HepG2 (cell line): ENCODE data around the gene MYO15A. TPM values are rescaled to one million over a fixed set of nuclear protein-coding genes. Genes with fewer than 3 reads are reported as not detected.

ENCODE experiments used
- ATAC-seq: fragments of 200-7000 bp; cut with Tn5 transposase; 3 replicates; pipeline ENCODE4 v1.9.1; 2020; ENCODE audit warnings: mild to moderate bottlenecking, moderate library complexity
- BruUV-seq: library from RNA; stranded (reverse); fragments of 400-500 nt; replicated peaks from 2 replicates; lab custom pipeline; 2021; lab: Mats Ljungman, UMichigan
- CTCF ChIA-PET: fragments of 300-600 bp; formaldehyde crosslinking; extraction: SDS; loops from one replicate; lab custom pipeline; 2021; ENCODE audit warnings: low total read pairs, inconsistent platforms, low intra/inter-chr PET ratio; lab: Yijun Ruan, JAX
- POLR2A ChIA-PET: fragments of 350-600 bp; sonication (Branson Sonifier 250); formaldehyde crosslinking; loops from one replicate; lab custom pipeline; 2020; ENCODE audit warnings: antibody characterized with exemption, inconsistent platforms; lab: Yijun Ruan, JAX
- DNase-seq: peaks from one replicate; pipeline ENCODE4 v3.0.0-alpha.2; 2015; ENCODE audit warnings: low spot score
- FAIRE-seq: peaks from 3 replicates; lab custom pipeline; 2011; peaks lifted over from hg19 to GRCh38; lab: Jason Lieb, UNC
- H2AFZ ChIP-seq: one replicate; pipeline ENCODE4 v1.6.1; 2011; ENCODE audit warnings: low read length, inconsistent platforms
- H3K27ac ChIP-seq: fragments of 300-600 bp; 3 replicates; pipeline ENCODE4 v1.8.0; 2011; ENCODE audit warnings: mixed run types, mild to moderate bottlenecking, mixed read lengths, low read length, inconsistent platforms; ENCODE audit not compliant: insufficient read depth; ENCODE audit errors: extremely low read length
- H3K27me3 ChIP-seq, 2 experiments: fragments of 200-600 bp in 1 of 2; 2 replicates in 1 of 2; 3 replicates in 1 of 2; pipeline versions ENCODE4 v1.6.0 to v1.8.0; 2011; ENCODE audit warnings: low read length in 2 of 2, mild to moderate bottlenecking in 2 of 2, moderate library complexity in 2 of 2, inconsistent platforms in 1 of 2; ENCODE audit not compliant: insufficient read depth in 2 of 2, control insufficient read depth in 1 of 2
- H3K36me3 ChIP-seq, 2 experiments: fragments of 200-600 bp in 1 of 2; replicated peaks in 1 of 2; 2 replicates in 1 of 2; 3 replicates in 1 of 2; pipeline versions ENCODE4 v1.5.1 to v1.8.0; 2011; ENCODE audit warnings: low read length in 2 of 2, inconsistent platforms in 1 of 2; ENCODE audit not compliant: insufficient read depth in 2 of 2, control insufficient read depth in 1 of 2
- H3K4me1 ChIP-seq: 2 replicates; pipeline ENCODE4 v1.5.1; 2012; ENCODE audit warnings: low read length, inconsistent platforms; ENCODE audit not compliant: insufficient read depth
- H3K4me2 ChIP-seq: 2 replicates; pipeline ENCODE4 v1.6.0; 2011; ENCODE audit warnings: low read depth, low read length, inconsistent platforms
- H3K4me3 ChIP-seq, 3 experiments: fragments of 200-600 bp in 1 of 3; sonication (generic), shearing (Covaris generic) in 1 of 3; replicated peaks in 1 of 3; 2 replicates each; pipeline ENCODE4 v1.5.1; 2011 to 2016; ENCODE audit warnings: low read length in 3 of 3, inconsistent platforms in 2 of 3, low read depth in 2 of 3, mild to moderate bottlenecking in 2 of 3, control low read depth in 1 of 3, mixed read lengths in 1 of 3; ENCODE audit not compliant: insufficient read depth in 1 of 3
- H3K79me2 ChIP-seq: one replicate; pipeline ENCODE4 v1.6.1; 2011; ENCODE audit warnings: low read length, inconsistent platforms; ENCODE audit not compliant: insufficient read depth
- H3K9ac ChIP-seq: 2 replicates; pipeline ENCODE4 v1.6.0; 2011; ENCODE audit warnings: mild to moderate bottlenecking, low read depth, low read length, inconsistent platforms; ENCODE audit not compliant: insufficient read depth
- H3K9me3 ChIP-seq: 2 replicates; pipeline ENCODE4 v1.5.1; 2012; ENCODE audit warnings: mild to moderate bottlenecking, low read length
- H4K20me1 ChIP-seq: 2 replicates; pipeline ENCODE4 v1.6.0; 2011; ENCODE audit warnings: inconsistent platforms, mild to moderate bottlenecking, low read length, moderate library complexity; ENCODE audit not compliant: insufficient read depth
- ZFX ChIP-seq: sonication (generic); formaldehyde crosslinking; IDR thresholded peaks from 2 replicates; pipeline ENCODE4 v1.4.0; 2020; ENCODE audit warnings: mild to moderate bottlenecking, low read depth, missing genetic modification reagents, moderate library complexity
- ZKSCAN1 ChIP-seq: fragments of 150-350 bp; IDR thresholded peaks from 2 replicates; pipeline ENCODE4 v1.6.1; 2014; ENCODE audit warnings: low read length
- ZMYM3 ChIP-seq: sonication (generic); formaldehyde crosslinking; IDR thresholded peaks from 2 replicates; pipeline ENCODE4 v1.5.1; 2020; ENCODE audit warnings: mild to moderate bottlenecking, missing genetic modification reagents
- ZNF331 ChIP-seq: sonication (generic); formaldehyde crosslinking; IDR thresholded peaks from 2 replicates; pipeline ENCODE4 v1.4.0; 2020; ENCODE audit warnings: missing genetic modification reagents
- ZSCAN20 ChIP-seq: sonication (generic); formaldehyde crosslinking; IDR thresholded peaks from 2 replicates; pipeline ENCODE4 v1.4.0; 2020; ENCODE audit warnings: missing genetic modification reagents, mild to moderate bottlenecking, borderline replicate concordance
- WGBS: methylation state at CpG from one replicate; pipeline ENCODE4 v1.1.6; 2017; ENCODE audit warnings: low lambda C conversion rate; 5-methylcytosine and 5-hydroxymethylcytosine counted together
- in situ Hi-C: cut with HindIII; loops from 2 replicates; pipeline ENCODE4 v1.10.0; 2017; ENCODE audit warnings: low pct_unique_long_range_greater_than_20kb; ENCODE audit not compliant: extremely low pct_ligation_motif_present
- intact Hi-C: fragments of 100-400 bp; cut with micrococcal nuclease; formaldehyde crosslinking; loops from one replicate; pipeline ENCODE4 v1.10.0; 2022; ENCODE audit not compliant: unreplicated experiment
- polyA plus RNA-seq, 8 experiments: library from polyadenylated mRNA; depleted of rRNA in 3 of 8; stranded (reverse) in 7 of 8; unstranded in 1 of 8; fragments of >200 nt; fragmentation: Illumina TruSeq in 4 of 8; extraction: Trizol in 4 of 8; gene quantifications; 2 replicates each; pipeline versions ENCODE4 v1.2.1 to v1.2.3, GENCODE V29; 2011 to 2016; ENCODE audit warnings: low read depth in 4 of 8, missing spikeins in 1 of 8, mixed read lengths in 1 of 8; ENCODE audit not compliant: insufficient read depth in 1 of 8
- total RNA-seq, 5 experiments: library from RNA; depleted of rRNA; stranded (reverse); fragments of >200 nt; fragmentation: Illumina TruSeq; extraction: Trizol; gene quantifications; 2 replicates each; pipeline ENCODE4 v1.2.3, GENCODE V29; 2016; ENCODE audit warnings: low read depth in 1 of 5

The MYO15A gene
- total and polyA plus RNA-seq, 2 of the 13 experiments (the other 11 are each of a cell fraction or from before 2014, with no cell fraction given) = 0.07 to 0.20 TPM

- ChIA-PET CTCF (no interaction called here), POLR2A (no interaction called here)
Measured at GRCh38 chr17:18227635-18228034, 119.1 kb downstream of the MYO15A start.

GRCh38 chr17:18228176-18228682, 119.7 kb downstream of the MYO15A start:
- peaks cover 4 to 8% of the 10 kb centered on the region in 2 experiments; a peak in 4 of 5 replicates for H3K36me3 ChIP-seq
- no peak overlapping the region for H3K27ac ChIP-seq
- ChIA-PET POLR2A (interaction anchor here (1.3 kb wide), 1 partner anchor 37 kb away, joined by 3 read pairs; no protein-coding TSS in a partner anchor), CTCF (no interaction called here)
- FAIRE-seq = no peak
- H2AFZ ChIP-seq = no peak overlapping the region
- H3K27me3 ChIP-seq = no peaks in the 10 kb centered on the region; a peak in 1 of 5 replicates
- H3K4me3 ChIP-seq = no peak overlapping the region
- in situ Hi-C loops (no loop called here), intact Hi-C loops (no loop called here)
- no peak overlapping the region for H3K9ac ChIP-seq
- ATAC-seq = no peak
- WGBS = 86% methylated on average over 8 of the region's 10 CpGs
- no peaks in the 10 kb centered on the region for H3K9me3 ChIP-seq
- H3K4me2 ChIP-seq = no peak overlapping the region; the same call in 1 of the 2 replicates
- BruUV-seq = no TSS peak
- H3K4me1 ChIP-seq = peaks cover 54% of the 10 kb centered on the region
- no peak for DNase-seq
- TF ChIP-seq ZFX (CRISPR knock-in tag) = 0 out of 2 replicates have a peak, but pooled peaks have one; percentile 8
- TF ChIP-seq ZMYM3 (CRISPR knock-in tag) = peak; percentile 61; the same call in 1 of the 2 replicates
- TF ChIP-seq ZNF331 = no peak
- peaks cover 4% of the 10 kb centered on the region; the same call in 1 of the 2 replicates for H4K20me1 ChIP-seq
- H3K79me2 ChIP-seq = peaks cover 21% of the 10 kb centered on the region

More at GRCh38 chr17:18227635-18228034, 119.1 kb downstream of the MYO15A start:
- Histone ChIP-seq H3K4me1 (peaks cover 54% of the 10 kb centered on the region), H4K20me1 (peaks cover 4% of the 10 kb centered on the region; the same call in 1 of the 2 replicates), H3K27ac (no peak overlapping the region), H3K79me2 (peaks cover 21% of the 10 kb centered on the region), H3K9me3 (no peaks in the 10 kb centered on the region), H3K27me3 (no peaks in the 10 kb centered on the region; a peak in 1 of 5 replicates)
- TF ChIP-seq ZKSCAN1 (0 out of 2 replicates have a peak, but pooled peaks have one; percentile 8), ZSCAN20 (CRISPR knock-in tag) (no peak)
- TF ChIP-seq, all 625 proteins: peak for 1
- Histone ChIP-seq H3K9ac (no peak overlapping the region), H3K4me3 (no peak overlapping the region), H3K36me3 (peaks cover 3% of the 10 kb centered on the region in 2 experiments; a peak in 2 of 5 replicates), H2AFZ (no peak overlapping the region), H3K4me2 (no peak overlapping the region)
- FAIRE-seq = no peak
- intact Hi-C loops = no loop called here
- in situ Hi-C loops = no loop called here
- no peak for DNase-seq
- WGBS = 85% methylated on average over 5 of the region's 5 CpGs
- no peak for ATAC-seq
- BruUV-seq = no TSS peak
